Left ventricle myocardium superior (tissue), 1 donor: ENCODE results near the gene C1R. TPM values are rescaled to one million over a fixed set of nuclear protein-coding genes. Genes with fewer than 3 reads are reported as not detected.
"Not testable (repeated sequence)": the region's sequence is repeated elsewhere in the genome, so short reads cannot be mapped to it uniquely, and the experiment has no call there.

Experiments used
- ATAC-seq: fragments of 200-7000 bp; cut with Tn5 transposase; one replicate; pipeline ENCODE4 v1.9.1; 2020; ENCODE audit warnings: mild to moderate bottlenecking, moderate library complexity
- DNase-seq: peaks from one replicate; pipeline ENCODE4 v3.0.0-alpha.2; 2020
- intact Hi-C: fragments of 100-400 bp; cut with micrococcal nuclease; formaldehyde crosslinking; loops from one replicate; pipeline ENCODE4 v1.11.0; 2022
- total RNA-seq: library from RNA; stranded (reverse); fragmentation: NEBNext Ultra II Directional; extraction: Animal tissue kit (Norgen Biotek cat#: 25700); gene quantifications from one replicate; pipeline ENCODE4 v1.2.1, GENCODE V29; 2021
- donor health status: DM: no; HTN: yes; CAD: no; lungs with severe emphysema.

C1R gene
- total RNA-seq, 1 donor from 2014 or later: 142 TPM

- peak; percentile 77 for ATAC-seq
- DNase-seq: peak; percentile 55
- intact Hi-C loops: no loop called here
These were observed 30.8 kb upstream of the C1R start for GRCh38 chr12:7122811-7123769.

- DNase-seq: no peak
- no peak for ATAC-seq
- intact Hi-C loops: no loop called here
These were observed 29.1 kb upstream of the C1R start for GRCh38 chr12:7121324-7121723.

GRCh38 chr12:7120166-7120565, 27.9 kb upstream of the C1R start:
- no peak for DNase-seq
- ATAC-seq: no peak
- intact Hi-C loops: no loop called here

GRCh38 chr12:7118881-7119280, 26.6 kb upstream of the C1R start:
- intact Hi-C loops: loop anchor here (10.0 kb wide), 1 partner anchor 54 kb away; the partner anchor contains the start of gene C1S
- DNase-seq (no peak), ATAC-seq (no peak)

- DNase-seq (no peak), ATAC-seq (no peak)
- intact Hi-C loops: loop anchor here (10.0 kb wide), 1 partner anchor 53 kb away; the partner anchor contains the start of gene C1S
These were observed 25.4 kb upstream of the C1R start for GRCh38 chr12:7117670-7118069.

- no peak for ATAC-seq
- intact Hi-C loops: loop anchor here (10.0 kb wide), 1 partner anchor 52 kb away; the partner anchor contains the start of gene C1S
These were observed 24.7 kb upstream of the C1R start for GRCh38 chr12:7116916-7117315.

GRCh38 chr12:7116196-7116595, 24.0 kb upstream of the C1R start:
- DNase-seq (no peak), ATAC-seq (no peak)
- intact Hi-C loops: loop anchor here (10.0 kb wide), 1 partner anchor 51 kb away; the partner anchor contains the start of gene C1S

More at GRCh38 chr12:7116916-7117315, 24.7 kb upstream of the C1R start:
- DNase-seq: no peak

GRCh38 chr12:7114851-7115250, 22.6 kb upstream of the C1R start:
- intact Hi-C loops: loop anchor here (10.0 kb wide), 1 partner anchor 50 kb away; the partner anchor contains the start of gene C1S
- ATAC-seq: no peak
- DNase-seq: no peak

GRCh38 chr12:7114008-7114407, 21.8 kb upstream of the C1R start:
- DNase-seq (no peak), ATAC-seq (no peak)
- intact Hi-C loops: loop anchor here (10.0 kb wide), 1 partner anchor 49 kb away; the partner anchor contains the start of gene C1S

- intact Hi-C loops: loop anchor here (10.0 kb wide), 1 partner anchor 49 kb away; the partner anchor contains the start of gene C1S
- ATAC-seq: no peak
- DNase-seq: no peak
These were observed 21.2 kb upstream of the C1R start for GRCh38 chr12:7113389-7113871.

- no peak for DNase-seq
- intact Hi-C loops: loop anchor here (10.0 kb wide), 1 partner anchor 47 kb away; the partner anchor contains the start of gene C1S
- no peak for ATAC-seq
These were observed 19.8 kb upstream of the C1R start for GRCh38 chr12:7112041-7112440.

- intact Hi-C loops: loop anchor here (10.0 kb wide), 1 partner anchor 46 kb away; the partner anchor contains the start of gene C1S
- no peak for DNase-seq
- no peak for ATAC-seq
These were observed 18.4 kb upstream of the C1R start for GRCh38 chr12:7110661-7111060.

- DNase-seq (no peak), ATAC-seq (no peak)
- intact Hi-C loops: loop anchor here (10.0 kb wide), 1 partner anchor 155 kb away; the partner anchor contains the start of gene PTPN6
These were observed 17.3 kb upstream of the C1R start for GRCh38 chr12:7109572-7109920.

- DNase-seq (peak; percentile 93), ATAC-seq (peak; percentile 87)
- intact Hi-C loops: loop anchor here (10.0 kb wide), 1 partner anchor 154 kb away; the partner anchor contains the start of gene PTPN6
These were observed 16.7 kb upstream of the C1R start, which contains the start of gene C1RL for GRCh38 chr12:7108796-7109571. Gene C1RL (minus strand): TSS chr12:7109214. CDS start chr12:7109180, 34 bp downstream.

GRCh38 chr12:7108003-7108795, 16.0 kb upstream of the C1R start:
- ATAC-seq (peak; percentile 88), DNase-seq (peak; percentile 86)
- intact Hi-C loops: loop anchor here (10.0 kb wide), 1 partner anchor 153 kb away; the partner anchor contains the start of gene PTPN6

GRCh38 chr12:7107636-7108002, 15.4 kb upstream of the C1R start:
- DNase-seq: no peak
- intact Hi-C loops: loop anchor here (10.0 kb wide), 1 partner anchor 153 kb away; the partner anchor contains the start of gene PTPN6
- no peak for ATAC-seq

GRCh38 chr12:7107181-7107580, 14.9 kb upstream of the C1R start:
- not testable (repeated sequence) for ATAC-seq, DNase-seq
- intact Hi-C loops: loop anchor here (10.0 kb wide), 1 partner anchor 152 kb away; the partner anchor contains the start of gene PTPN6

GRCh38 chr12:7106082-7106481, 13.8 kb upstream of the C1R start:
- no peak for ATAC-seq
- no peak for DNase-seq
- intact Hi-C loops: loop anchor here (10.0 kb wide), 1 partner anchor 151 kb away; the partner anchor contains the start of gene PTPN6
